Keratinocyte (primary cell): ENCODE data around the gene TTC28. TPM values are rescaled to one million over a fixed set of nuclear protein-coding genes. Genes with fewer than 3 reads are reported as not detected.

Experiments
- DNase-seq: peaks from one replicate; pipeline ENCODE4 v3.0.0-alpha.2; 2011; ENCODE audit warnings: low read depth, missing footprints, low spot score
- FAIRE-seq: peaks from 2 replicates; lab custom pipeline; 2011; peaks lifted over from hg19 to GRCh38; lab: Jason Lieb, UNC
- H2AFZ ChIP-seq: 2 replicates; pipeline ENCODE4 v1.6.0; 2012; ENCODE audit warnings: low read length, control low read depth, inconsistent platforms; ENCODE audit not compliant: control insufficient read depth
- H3K27ac ChIP-seq: 2 replicates; pipeline ENCODE4 v1.5.1; 2011; ENCODE audit warnings: low read length; ENCODE audit not compliant: control insufficient read depth, insufficient read depth
- H3K27me3 ChIP-seq: 3 replicates; pipeline ENCODE4 v1.6.0; 2011; ENCODE audit warnings: low read length; ENCODE audit not compliant: control insufficient read depth, insufficient read depth; ENCODE audit errors: extremely low read depth
- H3K36me3 ChIP-seq, 2 experiments: 2 replicates in 1 of 2; 3 replicates in 1 of 2; pipeline ENCODE4 v1.5.1; 2011; ENCODE audit warnings: low read length in 2 of 2, mild to moderate bottlenecking in 1 of 2; ENCODE audit not compliant: control insufficient read depth in 2 of 2, insufficient read depth in 2 of 2; ENCODE audit errors: extremely low read depth in 1 of 2
- H3K4me1 ChIP-seq: 3 replicates; pipeline ENCODE4 v1.5.1; 2011; ENCODE audit warnings: low read length; ENCODE audit not compliant: control insufficient read depth, insufficient read depth; ENCODE audit errors: extremely low read depth
- H3K4me2 ChIP-seq: 3 replicates; pipeline ENCODE4 v1.6.0; 2011; ENCODE audit warnings: low read depth, low read length; ENCODE audit not compliant: control insufficient read depth, insufficient read depth; ENCODE audit errors: extremely low read depth
- H3K4me3 ChIP-seq, 3 experiments: fragments of 200-600 bp in 1 of 3; sonication (generic) in 1 of 3; 2 replicates in 2 of 3; 3 replicates in 1 of 3; pipeline ENCODE4 v1.5.1; 2011 to 2016; ENCODE audit warnings: low read length in 3 of 3, mild to moderate bottlenecking in 3 of 3, control low read depth in 2 of 3, inconsistent platforms in 1 of 3, low read depth in 1 of 3, mixed read lengths in 1 of 3, mixed run types in 1 of 3, moderate library complexity in 1 of 3; ENCODE audit not compliant: control insufficient read depth in 2 of 3, insufficient read depth in 2 of 3; ENCODE audit errors: extremely low read depth in 1 of 3
- H3K79me2 ChIP-seq: 2 replicates; pipeline ENCODE4 v1.6.0; 2012; ENCODE audit warnings: low read length; ENCODE audit not compliant: control insufficient read depth, insufficient read depth
- H3K9ac ChIP-seq: 3 replicates; pipeline ENCODE4 v1.6.0; 2011; ENCODE audit warnings: low read length; ENCODE audit not compliant: control insufficient read depth, insufficient read depth; ENCODE audit errors: extremely low read depth
- H3K9me1 ChIP-seq: 3 replicates; pipeline ENCODE4 v1.6.0; 2011; ENCODE audit warnings: low read length; ENCODE audit not compliant: control insufficient read depth, insufficient read depth; ENCODE audit errors: extremely low read depth
- H3K9me3 ChIP-seq: 2 replicates; pipeline ENCODE4 v1.5.1; 2012; ENCODE audit warnings: low read depth, low read length; ENCODE audit not compliant: control insufficient read depth
- H4K20me1 ChIP-seq: 3 replicates; pipeline ENCODE4 v1.6.0; 2011; ENCODE audit warnings: low read length; ENCODE audit not compliant: control insufficient read depth, insufficient read depth; ENCODE audit errors: extremely low read depth
- CTCF ChIP-seq, 3 experiments: IDR thresholded peaks in 1 of 3; conservative IDR thresholded peaks in 1 of 3; optimal IDR thresholded peaks in 1 of 3; 2 replicates in 2 of 3; 3 replicates in 1 of 3; pipeline versions ENCODE3 to v1.5.1; 2011; ENCODE audit warnings: low read length in 3 of 3, mild to moderate bottlenecking in 3 of 3, moderate library complexity in 2 of 3, control low read depth in 1 of 3, inconsistent platforms in 1 of 3; ENCODE audit not compliant: insufficient read depth in 2 of 3; ENCODE audit errors: extremely low read depth in 1 of 3
- EZH2 ChIP-seq: IDR thresholded peaks from one replicate; pipeline ENCODE4 v1.6.1; 2012; ENCODE audit warnings: inconsistent platforms, mild to moderate bottlenecking, low read length, moderate library complexity
- dilution Hi-C: fragments of 300-500 bp; cut with MboI; formaldehyde crosslinking; loops from one replicate; pipeline ENCODE4 v1.7.0; 2020; ENCODE audit warnings: low sequenced_read_pairs; ENCODE audit not compliant: extremely low pct_ligation_motif_present
- polyA plus RNA-seq, 5 experiments: library from polyadenylated mRNA; depleted of rRNA in 3 of 5; stranded (reverse) in 3 of 5; stranded (forward) in 1 of 5; unstranded in 1 of 5; fragments of >200 nt; gene quantifications; 1 replicate in 1 of 5; 2 replicates in 3 of 5; 3 replicates in 1 of 5; pipeline versions ENCODE4 v1.2.1 to v1.2.3, GENCODE V29; 2011 to 2012; ENCODE audit warnings: missing spikeins in 2 of 5, low read depth in 1 of 5, low replicate concordance in 1 of 5

The TTC28 gene
- polyA plus RNA-seq, 1 donor (not counting 4 experiments of a cell fraction or from before 2014, with no cell fraction given), result 0.66 TPM

- H3K9me1 ChIP-seq, result no peaks in the 10 kb centered on the region
- FAIRE-seq, result no peak
- H2AFZ ChIP-seq, result no peak overlapping the region
- no peak overlapping the region for H3K27ac ChIP-seq
- H3K79me2 ChIP-seq, result no peaks in the 10 kb centered on the region
- H3K4me1 ChIP-seq, result no peaks in the 10 kb centered on the region
- H3K9me3 ChIP-seq, result no peaks in the 10 kb centered on the region
- H3K9ac ChIP-seq, result no peak overlapping the region
- H3K4me3 ChIP-seq, result no peak overlapping the region
- TF ChIP-seq CTCF (optimal IDR thresholded peaks at IDR 0.05 in 1 of 3, IDR thresholded peaks at IDR 0.05 in 1 of 3, conservative IDR thresholded peaks at IDR 0.05 in 1 of 3; ENCODE audit: extremely low read depth in 1 of 3, insufficient read depth in 2 of 3, low read length in 3 of 3), result no peak
- dilution Hi-C loops, result no loop called here
- no peaks in the 10 kb centered on the region for H3K27me3 ChIP-seq
- H3K4me2 ChIP-seq, result no peak overlapping the region
- no peaks in the 10 kb centered on the region for H4K20me1 ChIP-seq
- no peak for DNase-seq
- H3K36me3 ChIP-seq, result no peaks in the 10 kb centered on the region
Measured at GRCh38 chr22:28428271-28428670, 251.4 kb downstream of the TTC28 start.

- dilution Hi-C loops, result no loop called here
- Histone ChIP-seq H3K4me1 (peaks cover 4% of the 10 kb centered on the region), H3K4me3 (no peak overlapping the region), H2AFZ (no peak overlapping the region), H3K9ac (no peak overlapping the region), H3K4me2 (no peak overlapping the region), H3K36me3 (no peaks in the 10 kb centered on the region), H4K20me1 (no peaks in the 10 kb centered on the region), H3K27ac (no peak overlapping the region), H3K9me3 (no peaks in the 10 kb centered on the region), H3K27me3 (no peaks in the 10 kb centered on the region), H3K9me1 (no peaks in the 10 kb centered on the region), H3K79me2 (no peaks in the 10 kb centered on the region)
- TF ChIP-seq CTCF (optimal IDR thresholded peaks at IDR 0.05 in 1 of 3, IDR thresholded peaks at IDR 0.05 in 1 of 3, conservative IDR thresholded peaks at IDR 0.05 in 1 of 3; ENCODE audit: extremely low read depth in 1 of 3, insufficient read depth in 2 of 3, low read length in 3 of 3), result no peak
- no peak for TF ChIP-seq EZH2
- FAIRE-seq (no peak), DNase-seq (no peak)
Measured at GRCh38 chr22:28426346-28427132, 253.1 kb downstream of the TTC28 start.
